Astrocyte (in vitro differentiated cells and primary cell): ENCODE measurements around the gene OR2A25.

Source experiments
- CTCF ChIP-seq: IDR thresholded peaks from 2 replicates; pipeline ENCODE4 v1.5.1; 2011; ENCODE audit warnings: low read depth, mild to moderate bottlenecking, inconsistent platforms, low read length, moderate library complexity; ENCODE audit not compliant: insufficient read depth
- EZH2 ChIP-seq: IDR thresholded peaks from 2 replicates; pipeline ENCODE4 v1.6.1; 2012; ENCODE audit warnings: mild to moderate bottlenecking, low read length, inconsistent platforms; ENCODE audit not compliant: insufficient read depth

- TF ChIP-seq CTCF (no peak), EZH2 (no peak)
Measured at GRCh38 chr7:144090667-144091066, 21.1 kb downstream of the OR2A25 start.
